ENCODE measurements around the gene SDF2L1. TPM values are rescaled to one million over a fixed set of nuclear protein-coding genes. Genes with fewer than 3 reads are reported as not detected.

SDF2L1 gene
- total RNA-seq, 1 donor from 2014 or later: 23.2 TPM

- Mint-ChIP-seq H3K27me3 (ENCODE audit: unreplicated experiment) (no peaks in the 10 kb centered on the region), H3K4me1 (ENCODE audit: unreplicated experiment) (peaks cover 3% of the 10 kb centered on the region), H3K9me3 (ENCODE audit: unreplicated experiment) (no peaks in the 10 kb centered on the region), H3K4me3 (ENCODE audit: unreplicated experiment) (no peak overlapping the region), H3K27ac (ENCODE audit: unreplicated experiment) (no peak overlapping the region), H3K36me3 (ENCODE audit: unreplicated experiment) (peaks cover 13% of the 10 kb centered on the region)
- DNase-seq (ENCODE audit: extremely low spot score, unreplicated experiment): no peak
- no peak for TF ChIP-seq CTCF (IDR thresholded peaks at IDR 0.05)
Observed at GRCh38 chr22:21682385-21683175, 40.5 kb downstream of the SDF2L1 start.

GRCh38 chr22:21683401-21683811 is 41.3 kb downstream of the SDF2L1 start:
- H3K4me1 Mint-ChIP-seq (ENCODE audit: unreplicated experiment): no peaks in the 10 kb centered on the region

GRCh38 chr22:21684492-21685163 is 42.5 kb downstream of the SDF2L1 start:
- Mint-ChIP-seq H3K4me1 (ENCODE audit: unreplicated experiment) (no peaks in the 10 kb centered on the region), H3K27ac (ENCODE audit: unreplicated experiment) (no peak overlapping the region), H3K9me3 (ENCODE audit: unreplicated experiment) (no peaks in the 10 kb centered on the region), H3K27me3 (ENCODE audit: unreplicated experiment) (no peaks in the 10 kb centered on the region), H3K36me3 (ENCODE audit: unreplicated experiment) (peaks cover 15% of the 10 kb centered on the region), H3K4me3 (ENCODE audit: unreplicated experiment) (no peak overlapping the region)
- DNase-seq (ENCODE audit: extremely low spot score, unreplicated experiment): no peak
- no peak for TF ChIP-seq CTCF (IDR thresholded peaks at IDR 0.05)

More at GRCh38 chr22:21683401-21683811, 41.3 kb downstream of the SDF2L1 start:
- Mint-ChIP-seq H3K27ac (ENCODE audit: unreplicated experiment) (no peak overlapping the region), H3K27me3 (ENCODE audit: unreplicated experiment) (no peaks in the 10 kb centered on the region), H3K36me3 (ENCODE audit: unreplicated experiment) (peaks cover 13% of the 10 kb centered on the region), H3K9me3 (ENCODE audit: unreplicated experiment) (no peaks in the 10 kb centered on the region), H3K4me3 (ENCODE audit: unreplicated experiment) (no peak overlapping the region)
- TF ChIP-seq CTCF (IDR thresholded peaks at IDR 0.05): no peak
- no peak for DNase-seq (ENCODE audit: extremely low spot score, unreplicated experiment)

- no peak for TF ChIP-seq CTCF (IDR thresholded peaks at IDR 0.05)
- Mint-ChIP-seq H3K27ac (ENCODE audit: unreplicated experiment) (no peak overlapping the region), H3K4me3 (ENCODE audit: unreplicated experiment) (no peak overlapping the region), H3K27me3 (ENCODE audit: unreplicated experiment) (no peaks in the 10 kb centered on the region), H3K4me1 (ENCODE audit: unreplicated experiment) (no peaks in the 10 kb centered on the region), H3K9me3 (ENCODE audit: unreplicated experiment) (no peaks in the 10 kb centered on the region), H3K36me3 (ENCODE audit: unreplicated experiment) (peaks cover 18% of the 10 kb centered on the region)
- no peak for DNase-seq (ENCODE audit: extremely low spot score, unreplicated experiment)
Observed at GRCh38 chr22:21685164-21685513, 43.0 kb downstream of the SDF2L1 start.

GRCh38 chr22:21686193-21686608 is 44.1 kb downstream of the SDF2L1 start:
- H3K27me3 Mint-ChIP-seq (ENCODE audit: unreplicated experiment): no peaks in the 10 kb centered on the region
- H3K4me3 Mint-ChIP-seq (ENCODE audit: unreplicated experiment): no peak overlapping the region
- H3K4me1 Mint-ChIP-seq (ENCODE audit: unreplicated experiment): peaks cover 4% of the 10 kb centered on the region
- DNase-seq (ENCODE audit: extremely low spot score, unreplicated experiment): no peak
- no peak for TF ChIP-seq CTCF (IDR thresholded peaks at IDR 0.05)
- no peak overlapping the region for H3K27ac Mint-ChIP-seq (ENCODE audit: unreplicated experiment)
- H3K36me3 Mint-ChIP-seq (ENCODE audit: unreplicated experiment): peaks cover 18% of the 10 kb centered on the region
- H3K9me3 Mint-ChIP-seq (ENCODE audit: unreplicated experiment): no peaks in the 10 kb centered on the region

Measured in osteocyte (in vitro differentiated cells).